HG02852 (cell line): ENCODE results near the gene EPB42.
"Not testable (repeated sequence)": the region's sequence is repeated elsewhere in the genome, so short reads cannot be mapped to it uniquely, and the experiment has no call there.

Source experiments
- ATAC-seq: cut with Tn5 transposase; IDR thresholded peaks from one replicate; pipeline ENCODE4 v1.9.1; 2021; ENCODE audit warnings: mild to moderate bottlenecking, moderate library complexity; ENCODE audit not compliant: unreplicated experiment

EPB42 gene

DNA sequence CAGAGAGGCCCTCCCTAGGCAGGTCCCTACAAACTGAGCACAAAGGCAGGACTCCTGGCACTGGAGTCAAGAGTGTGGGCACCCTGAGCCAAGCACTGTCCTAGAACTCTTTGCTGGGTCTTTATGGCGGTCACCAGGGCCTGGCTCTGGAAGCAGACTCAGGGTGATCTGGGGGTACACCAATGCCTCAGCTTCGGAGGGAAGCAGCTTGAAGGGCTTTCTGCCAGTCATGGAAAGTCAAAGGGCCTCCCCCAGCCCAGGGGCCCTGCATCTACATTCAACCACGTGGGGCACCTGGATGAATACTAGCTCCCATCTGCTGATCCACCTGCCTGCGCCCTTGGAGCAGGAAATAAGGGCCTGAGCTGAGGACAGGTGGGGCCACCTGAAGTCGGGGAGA is 7.4 kb downstream of the EPB42 start:
- no peak for ATAC-seq

DNA sequence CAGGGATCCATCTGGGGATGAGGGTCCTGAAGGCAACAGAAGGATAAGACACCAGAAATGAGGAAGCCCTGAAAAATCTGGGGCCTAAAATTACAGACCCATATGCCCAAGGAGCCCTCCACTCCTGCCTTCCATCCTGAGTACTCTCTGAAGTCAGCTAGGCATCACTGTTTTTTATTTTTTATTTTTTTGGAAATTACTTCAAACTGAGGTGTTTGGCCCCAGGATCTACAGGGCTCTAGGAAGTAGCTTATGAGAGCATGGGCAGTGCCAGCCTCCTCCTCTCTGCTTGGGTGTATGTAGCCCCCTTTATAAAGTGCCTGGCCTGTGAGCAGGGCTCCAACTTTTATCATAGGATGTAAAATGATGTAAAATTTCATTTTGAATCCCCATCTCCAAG is 7.9 kb downstream of the EPB42 start:
- no peak for ATAC-seq

DNA sequence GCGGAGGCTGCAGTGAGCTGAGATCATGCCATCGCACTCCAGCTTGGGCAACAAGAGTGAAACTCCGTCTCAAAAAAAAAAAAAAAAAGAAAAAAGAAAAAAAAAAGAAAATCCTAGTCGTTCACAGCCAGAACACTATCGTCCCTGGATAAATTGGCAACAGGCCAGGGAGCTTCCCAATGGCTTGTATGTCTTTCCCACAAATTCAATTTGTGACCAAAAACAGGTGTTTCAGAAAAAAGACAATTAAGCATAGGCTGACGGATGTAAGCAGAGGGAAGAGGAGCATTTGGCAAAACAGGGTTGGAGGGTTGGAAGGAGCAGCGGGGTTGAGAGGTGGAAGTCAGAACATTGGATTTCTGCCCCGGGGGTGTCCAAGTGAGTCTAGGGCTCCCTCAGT is 8.5 kb downstream of the EPB42 start:
- ATAC-seq = no peak

DNA sequence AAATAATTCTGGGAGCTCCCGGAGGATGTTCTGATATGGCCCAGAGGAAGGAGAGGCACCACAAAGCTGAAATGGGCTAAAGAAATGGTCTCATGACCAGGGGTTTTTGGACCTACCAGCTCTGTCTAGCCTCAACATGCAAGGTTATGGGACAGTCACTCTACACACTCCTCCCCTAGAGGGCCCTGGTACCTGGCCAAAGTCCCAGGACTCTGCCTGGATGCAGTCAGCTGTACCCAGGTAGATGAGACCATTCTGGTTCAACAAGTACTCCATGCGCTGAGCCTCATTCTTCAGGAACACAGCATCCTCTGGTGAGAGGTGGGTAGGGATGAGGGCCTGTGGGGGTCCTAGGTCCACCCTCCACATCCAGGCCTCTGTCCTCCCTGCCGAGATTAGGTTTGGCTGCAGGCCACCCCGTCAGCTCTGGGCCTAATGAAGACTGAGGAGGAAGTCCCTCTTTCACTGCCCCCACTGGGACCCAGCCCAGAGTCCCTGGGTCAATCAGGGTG is 9.5 kb downstream of the EPB42 start:
- no peak for ATAC-seq

DNA sequence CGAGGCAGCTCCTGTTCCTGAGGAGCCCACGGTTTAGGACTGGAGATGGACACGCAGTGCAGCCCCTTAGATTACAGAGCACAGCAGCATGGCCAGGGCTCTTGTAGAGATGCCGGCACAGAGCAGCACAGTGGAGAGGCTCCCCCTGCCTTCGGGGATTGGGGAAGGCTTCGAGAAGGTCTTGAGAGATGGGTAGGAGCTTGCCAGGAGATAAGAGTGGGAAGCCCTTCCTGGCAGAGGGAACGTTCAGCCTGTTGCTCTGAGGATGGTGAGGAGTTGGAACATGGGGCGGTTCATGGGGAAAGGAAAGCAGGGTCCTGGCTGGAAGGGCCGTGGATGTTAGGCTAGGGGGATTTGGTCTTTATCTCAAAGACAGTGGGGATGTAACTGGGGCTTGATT is 10.0 kb downstream of the EPB42 start:
- ATAC-seq = no peak

DNA sequence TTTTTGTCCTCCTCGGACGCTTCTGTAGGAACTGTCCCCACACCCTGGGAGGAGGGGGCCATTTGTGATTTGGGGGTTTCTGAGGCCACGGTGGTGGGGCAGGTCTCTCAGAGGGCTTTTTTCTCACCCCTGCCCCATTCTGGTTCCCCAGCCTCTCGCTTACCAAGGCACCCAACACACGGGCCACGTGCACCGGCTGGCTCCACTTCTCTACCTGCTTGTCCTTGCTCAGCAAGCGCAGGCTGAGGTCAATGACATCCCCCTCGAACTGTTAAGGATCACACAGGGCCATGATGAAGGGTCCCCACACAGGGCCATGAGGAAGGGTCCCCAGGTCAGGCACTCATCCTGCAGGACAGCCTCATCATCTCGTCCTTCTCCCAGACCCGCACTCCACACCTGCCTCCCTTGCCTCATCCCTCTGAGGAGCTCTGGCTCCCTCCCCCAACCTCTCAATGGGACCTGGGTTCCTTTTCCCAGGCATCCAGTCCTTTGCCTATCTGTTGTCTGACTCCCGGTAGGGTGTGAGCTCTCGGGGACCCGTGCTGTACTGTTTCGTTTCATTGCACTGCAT is 10.6 kb downstream of the EPB42 start:
- ATAC-seq = no peak

DNA sequence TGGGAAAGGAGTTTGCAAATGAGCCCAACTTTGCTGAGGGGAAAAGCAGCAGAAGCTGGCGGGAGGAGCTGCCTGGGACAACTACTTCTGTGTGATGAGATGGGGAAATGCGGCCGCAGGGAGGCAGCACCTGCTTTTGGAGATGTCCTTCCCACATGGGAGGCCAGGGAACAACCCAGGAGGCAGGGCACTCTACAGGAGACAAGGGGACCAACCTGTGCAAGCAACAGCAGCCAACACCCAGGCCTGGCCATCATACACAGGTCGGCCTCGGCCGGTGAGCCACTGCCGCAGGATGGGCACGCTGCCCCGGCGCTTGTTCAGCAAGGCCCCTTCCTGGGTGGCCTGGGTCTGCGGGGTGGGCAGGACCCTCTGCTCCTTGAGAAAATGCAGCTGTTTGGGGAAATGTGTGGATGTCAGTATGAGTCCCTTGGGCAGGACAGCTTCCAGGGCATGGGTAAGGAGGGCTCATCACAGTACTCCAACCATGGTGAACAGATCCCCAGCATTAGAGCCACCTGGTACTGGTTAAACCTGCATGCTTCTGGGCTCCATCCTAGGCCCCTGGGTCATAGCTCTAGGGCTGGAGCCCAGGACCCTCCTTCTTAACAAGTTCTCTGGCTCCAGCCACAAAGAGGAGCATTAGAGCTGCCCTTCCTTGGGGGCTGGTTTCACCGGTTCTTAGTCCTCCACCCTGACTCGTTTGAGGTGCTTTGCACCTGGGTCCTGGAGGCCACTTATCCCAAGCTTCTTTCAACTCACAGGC is 11.6 kb downstream of the EPB42 start:
- no peak for ATAC-seq

DNA sequence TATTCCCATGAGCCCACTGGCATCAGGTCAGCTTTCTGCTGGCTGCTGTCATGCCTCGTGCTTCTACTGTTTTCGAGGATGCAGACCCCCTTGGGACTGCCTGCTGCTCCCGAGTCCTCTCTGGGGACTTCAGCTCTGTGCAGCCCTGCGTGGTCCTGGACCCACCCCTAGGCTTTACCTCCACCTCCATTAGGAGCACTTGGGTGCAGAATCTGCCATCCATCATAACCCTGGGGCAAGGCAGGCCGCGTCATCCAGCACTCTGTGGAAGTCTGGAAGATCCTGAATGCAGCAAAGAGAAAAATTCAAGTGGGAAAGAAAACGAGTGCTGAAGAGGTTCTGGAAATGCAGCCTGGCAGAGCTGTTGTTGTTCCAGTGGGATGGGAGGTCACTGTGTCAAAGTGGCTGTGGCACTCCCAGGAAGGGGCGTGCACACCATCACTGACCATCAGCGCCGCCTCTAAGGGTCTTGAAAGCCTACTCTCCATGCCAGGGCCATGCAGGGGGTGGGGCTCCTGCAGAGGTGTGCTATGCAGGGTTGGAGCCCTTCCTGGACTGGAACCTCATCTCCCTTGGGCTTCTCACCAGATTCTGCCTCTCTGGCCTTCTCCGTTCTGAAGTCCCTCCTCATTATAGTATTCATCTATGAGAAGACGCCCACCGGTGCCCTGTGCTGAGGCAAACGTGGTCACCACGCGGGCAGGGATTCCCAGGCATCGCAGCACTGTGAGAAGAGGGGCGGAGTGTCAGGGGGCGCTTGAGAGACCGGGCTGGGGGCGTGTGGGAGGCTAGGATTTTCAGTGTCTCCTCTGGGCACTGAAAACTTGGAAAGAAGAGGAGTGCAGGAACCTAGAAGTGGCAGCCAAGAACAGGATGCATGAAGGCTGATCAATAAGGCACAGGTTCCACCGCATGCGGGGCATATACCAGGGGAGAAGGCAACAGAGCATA is 12.5 kb downstream of the EPB42 start:
- no peak for ATAC-seq

DNA sequence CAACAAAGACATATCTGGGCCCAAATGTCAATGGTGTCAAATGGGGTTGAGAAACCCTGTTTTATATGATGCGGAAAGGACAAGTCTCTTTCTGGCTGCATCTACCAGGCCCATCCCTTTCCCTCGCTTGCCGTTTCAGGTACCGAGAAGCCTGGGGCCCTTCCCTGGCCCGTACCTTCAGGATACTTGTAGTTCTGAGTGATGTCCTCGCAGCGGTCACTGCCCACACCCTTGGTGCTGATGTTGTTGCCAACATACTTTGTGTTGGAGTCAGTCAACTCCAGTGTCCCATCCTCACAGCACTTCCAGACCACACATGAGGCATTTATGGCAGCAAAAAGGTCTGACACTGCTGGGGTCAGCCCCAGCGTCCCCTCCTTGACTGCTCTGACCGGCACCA is 13.8 kb downstream of the EPB42 start:
- ATAC-seq = no peak

DNA sequence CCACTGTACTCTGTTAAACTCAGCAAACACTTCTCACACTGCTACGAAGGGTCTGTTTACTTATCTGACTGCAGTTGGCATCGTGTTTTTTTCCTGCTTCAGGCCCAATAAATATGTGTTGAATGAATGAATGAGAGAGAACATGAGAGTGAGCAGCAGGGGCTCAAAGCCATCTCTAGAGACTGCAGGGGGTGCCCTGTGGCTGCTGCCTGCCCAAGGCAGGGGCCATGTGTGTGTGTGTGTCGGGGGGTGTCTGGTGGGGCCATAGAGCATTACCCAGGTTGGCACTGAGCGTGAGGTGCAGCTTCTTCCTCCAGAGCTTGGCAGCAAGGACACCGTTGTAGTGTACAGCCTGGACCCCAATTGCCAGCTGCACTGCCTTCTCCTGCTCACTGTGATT is 14.8 kb downstream of the EPB42 start:
- ATAC-seq = no peak

DNA sequence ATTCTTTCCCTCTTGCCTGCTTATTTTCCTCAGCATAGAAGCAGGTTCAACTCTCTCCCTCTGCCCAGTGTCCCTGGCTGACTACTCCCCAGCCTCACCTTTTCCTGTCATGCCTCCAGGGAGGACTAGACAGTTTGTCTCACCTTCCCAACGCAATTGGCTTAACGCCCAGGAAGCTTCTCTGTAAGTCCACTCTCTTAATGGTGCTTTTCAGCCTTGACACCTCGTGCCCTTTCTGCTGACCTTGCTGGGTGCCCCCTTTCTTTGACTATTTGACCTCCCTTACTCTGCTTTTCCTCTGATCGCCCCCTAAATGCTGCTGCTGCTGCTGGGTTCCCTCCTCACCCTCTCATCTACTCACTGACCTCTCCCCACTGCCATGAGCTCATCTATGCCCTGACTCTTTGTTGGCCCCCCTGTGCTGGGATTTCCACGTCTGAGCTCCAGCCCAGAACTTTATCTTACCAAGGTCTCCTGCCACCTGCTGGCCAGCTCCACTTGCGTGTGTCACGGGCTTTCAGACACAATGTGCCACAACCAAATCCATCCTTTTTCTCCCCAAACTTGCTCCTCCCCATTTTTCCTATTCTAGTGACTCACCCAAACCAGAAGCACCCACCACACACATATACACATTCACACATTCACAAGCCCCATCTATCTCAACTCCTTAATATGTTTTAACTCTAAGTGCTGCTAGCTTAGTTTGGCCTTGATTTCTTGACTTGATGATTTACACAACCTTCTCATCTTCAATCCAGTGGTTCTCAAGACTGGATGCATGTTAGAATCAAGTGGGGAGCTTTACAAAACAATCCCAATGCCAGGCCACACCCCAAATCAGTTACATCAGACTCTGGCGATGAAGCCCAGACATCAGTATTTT is 16.6 kb downstream of the EPB42 start:
- ATAC-seq = no peak

DNA sequence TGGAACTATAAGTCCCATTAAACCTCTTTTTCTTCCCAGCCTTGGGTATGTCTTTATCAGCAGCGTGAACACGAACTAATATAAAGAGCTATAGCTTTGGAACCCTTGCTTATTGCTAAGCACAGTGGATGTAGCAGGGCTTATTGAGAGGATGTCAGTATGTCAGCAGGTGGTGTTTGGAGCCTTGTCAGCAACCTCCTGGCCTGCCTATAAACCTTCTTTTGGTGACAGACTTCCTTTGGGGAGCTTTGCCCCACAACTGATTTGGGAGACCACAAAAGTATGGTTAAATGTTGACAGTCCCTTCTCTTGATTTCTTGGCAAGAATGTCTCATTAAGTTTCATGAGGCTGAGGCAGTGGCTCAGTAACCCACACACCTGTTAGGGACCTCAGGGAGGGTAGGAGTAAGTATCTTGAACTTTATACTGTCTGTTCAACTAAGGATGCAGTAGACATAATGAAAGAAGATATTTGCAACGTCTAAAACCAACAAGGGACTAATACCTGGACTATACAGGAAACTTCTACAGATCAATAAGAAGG is 20.8 kb downstream of the EPB42 start:
- no peak for ATAC-seq

DNA sequence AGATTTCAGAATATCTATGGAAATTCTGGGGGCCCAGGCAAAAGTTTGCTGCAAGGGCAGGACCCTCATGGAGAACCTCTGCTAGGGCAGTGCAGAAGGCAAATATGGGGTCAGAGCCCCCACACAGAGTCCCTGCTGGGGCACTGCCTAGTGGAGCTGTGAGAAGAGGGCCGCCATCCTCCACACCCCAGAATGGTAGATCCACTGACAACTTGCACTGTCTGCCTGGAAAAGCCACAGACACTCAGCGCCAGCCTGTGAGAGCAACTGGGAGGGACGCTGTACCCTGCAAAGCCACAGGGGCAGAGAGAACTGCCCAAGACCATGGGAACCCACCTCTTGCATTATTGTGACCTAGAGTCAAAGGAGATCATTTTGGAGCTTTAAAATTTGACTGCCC is 21.8 kb downstream of the EPB42 start:
- ATAC-seq = no peak

DNA sequence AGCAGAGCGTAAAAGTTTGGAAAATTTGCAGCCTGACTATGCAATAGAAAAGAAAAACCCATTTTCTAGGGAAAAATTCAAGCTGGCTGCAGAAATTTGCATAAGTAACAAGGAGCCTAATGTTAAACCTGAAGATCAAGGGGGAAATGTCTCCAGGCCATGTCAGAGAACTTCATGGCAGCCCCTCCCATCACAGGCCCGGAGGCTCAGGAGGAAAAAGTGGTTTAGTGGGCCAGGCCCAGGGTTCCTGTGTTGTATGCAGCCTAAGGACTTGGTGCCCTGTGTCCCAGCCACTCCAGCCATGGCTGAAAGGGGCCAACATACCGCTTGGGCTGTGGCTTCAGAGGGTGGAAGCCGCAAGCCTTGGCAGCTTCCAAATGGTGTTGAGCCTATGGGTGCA is 22.3 kb downstream of the EPB42 start:
- not testable (repeated sequence) for ATAC-seq

DNA sequence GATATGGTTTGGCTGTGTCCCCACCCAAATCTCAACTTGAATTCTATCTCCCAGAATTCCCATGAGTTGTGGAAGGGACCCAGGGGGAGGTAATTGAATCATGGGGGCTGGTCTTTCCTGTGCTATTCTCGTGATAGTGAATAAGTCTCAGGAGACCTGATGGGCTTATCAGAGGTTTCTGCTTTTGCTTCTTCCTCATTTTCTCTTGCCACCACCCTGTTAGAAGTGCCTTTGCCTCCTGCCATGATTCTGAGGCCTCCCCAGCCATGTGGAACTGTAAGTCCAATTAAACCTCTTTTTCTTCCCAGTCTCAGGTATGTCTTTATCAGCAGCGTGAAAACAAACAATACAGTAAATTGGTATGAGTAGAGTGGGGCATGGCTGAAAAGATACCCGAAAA is 23.0 kb downstream of the EPB42 start:
- ATAC-seq = not testable (repeated sequence)

DNA sequence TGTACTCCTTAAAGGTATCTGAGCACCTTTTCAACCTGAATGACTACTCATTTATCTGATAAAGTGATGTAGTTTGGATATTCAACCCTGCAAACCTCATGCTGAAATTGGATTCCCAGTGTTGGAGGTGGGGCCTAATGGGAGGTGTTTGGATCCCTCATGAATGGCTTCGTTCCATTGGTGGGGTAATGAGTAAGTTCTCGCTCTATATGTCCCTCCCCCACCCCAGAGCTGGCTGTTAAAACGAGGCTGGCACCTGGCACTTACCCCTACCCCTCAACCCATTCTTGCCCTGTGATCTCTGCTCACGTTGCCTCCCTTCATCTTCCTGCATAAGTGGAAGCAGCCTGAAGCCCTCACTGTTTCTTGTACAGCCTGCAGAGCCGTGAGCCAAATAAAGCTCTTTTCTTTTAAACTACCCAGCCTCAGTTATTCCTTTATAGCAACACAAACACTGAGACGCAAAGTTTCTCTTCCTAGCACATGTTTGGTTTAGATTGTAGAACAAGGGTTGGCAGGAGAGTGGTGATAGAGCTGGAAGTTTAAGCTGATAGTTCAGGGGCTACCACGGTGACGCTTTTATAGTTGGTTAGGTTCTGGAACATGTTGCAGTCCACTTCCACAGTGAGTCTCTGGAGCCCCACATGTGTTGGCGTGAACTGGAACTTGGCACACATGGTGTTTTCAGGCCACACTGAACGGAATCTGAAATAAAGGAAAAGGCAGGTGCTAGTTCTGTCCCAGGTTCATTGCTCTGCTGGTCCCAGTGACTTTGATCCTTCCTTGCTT is 23.9 kb downstream of the EPB42 start:
- ATAC-seq = no peak

DNA sequence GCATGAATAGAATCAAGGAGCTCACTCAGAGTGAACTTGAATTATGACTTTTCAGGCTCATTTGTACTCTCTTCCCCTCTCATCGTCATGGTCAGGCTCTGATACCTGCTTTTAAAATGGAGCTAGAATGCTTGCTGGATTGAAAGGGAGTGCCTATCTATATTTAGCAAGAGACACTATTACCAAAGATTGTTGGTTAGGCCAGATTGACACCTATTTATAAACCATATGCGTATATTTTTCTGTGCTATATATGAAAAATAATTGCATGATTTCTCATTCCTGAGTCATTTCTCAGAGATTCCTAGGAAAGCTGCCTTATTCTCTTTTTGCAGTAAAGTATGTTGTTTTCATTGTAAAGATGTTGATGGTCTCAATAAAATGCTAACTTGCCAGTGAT is 26.0 kb downstream of the EPB42 start:
- ATAC-seq = no peak

DNA sequence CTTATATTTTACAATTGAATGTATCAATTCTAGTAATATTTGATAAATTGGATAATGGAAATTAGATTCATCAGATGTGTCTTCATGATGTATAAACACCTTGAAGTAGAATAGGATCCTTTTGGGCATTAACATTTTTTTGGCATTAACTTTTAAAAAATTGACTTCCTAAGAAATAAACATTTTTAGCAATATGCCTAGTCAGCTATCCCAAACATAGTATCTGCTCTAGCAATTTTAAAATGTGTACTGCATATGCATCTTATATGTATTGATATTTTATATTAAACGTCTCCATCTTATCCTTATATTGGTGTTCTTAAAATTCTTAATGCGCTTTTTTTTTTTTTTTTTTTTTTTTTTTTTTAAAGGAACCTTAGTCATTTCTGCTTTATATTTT is 27.1 kb downstream of the EPB42 start:
- ATAC-seq = no peak

DNA sequence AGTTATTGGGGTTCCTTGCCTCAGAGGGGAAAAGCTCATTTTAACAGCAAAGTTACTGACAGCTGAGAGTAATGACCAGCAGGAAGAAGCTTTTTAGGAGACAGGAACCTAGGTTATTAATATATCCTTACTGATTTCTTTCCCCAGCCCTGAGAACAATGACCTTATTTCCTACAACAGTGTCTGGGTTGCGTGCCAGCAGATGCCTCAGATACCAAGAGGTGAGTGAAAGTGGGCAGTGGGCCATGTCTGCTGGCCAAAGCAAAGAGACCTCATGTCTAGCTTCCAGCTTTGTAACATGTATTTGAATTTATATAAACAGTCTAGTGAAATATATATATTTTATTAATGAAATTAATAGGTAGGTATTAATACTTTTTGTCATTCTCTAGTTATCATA is 30.6 kb downstream of the EPB42 start:
- no peak for ATAC-seq

DNA sequence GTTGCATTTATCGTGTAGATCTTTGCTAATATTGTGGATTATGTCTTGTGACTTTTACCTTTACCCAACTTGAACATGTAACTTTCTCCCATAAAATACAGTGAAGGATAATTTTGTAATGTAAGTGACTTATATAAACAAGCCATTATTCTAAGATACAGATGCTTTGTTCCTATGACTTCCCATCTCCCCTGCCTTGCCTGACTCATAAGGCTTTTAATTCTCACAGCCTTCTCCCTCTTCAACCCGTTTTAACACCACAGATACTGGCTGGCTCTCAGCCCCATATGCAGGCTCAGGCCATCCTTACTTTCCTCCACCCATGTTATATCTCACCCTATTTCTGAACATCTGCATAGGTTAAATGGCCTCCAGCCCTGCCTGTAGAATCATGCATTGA is 31.5 kb downstream of the EPB42 start:
- no peak for ATAC-seq
